PC-9 (cell line): ENCODE data around the gene UBXN4.

Experiments
- EZH2 ChIP-seq: fragments of 200-600 bp; sonication (generic); IDR thresholded peaks from 2 replicates; pipeline ENCODE4 v1.8.0; 2017; ENCODE audit warnings: antibody characterized with exemption, low read depth
- TF ChIP-seq, protein P1 (sequence below): fragments of 200-600 bp; sonication (generic); conservative IDR thresholded peaks from 2 replicates; pipeline ENCODE4 v1.6.1; 2017; ENCODE audit warnings: mixed run types, antibody characterized with exemption, mild to moderate bottlenecking, moderate library complexity

DNA sequence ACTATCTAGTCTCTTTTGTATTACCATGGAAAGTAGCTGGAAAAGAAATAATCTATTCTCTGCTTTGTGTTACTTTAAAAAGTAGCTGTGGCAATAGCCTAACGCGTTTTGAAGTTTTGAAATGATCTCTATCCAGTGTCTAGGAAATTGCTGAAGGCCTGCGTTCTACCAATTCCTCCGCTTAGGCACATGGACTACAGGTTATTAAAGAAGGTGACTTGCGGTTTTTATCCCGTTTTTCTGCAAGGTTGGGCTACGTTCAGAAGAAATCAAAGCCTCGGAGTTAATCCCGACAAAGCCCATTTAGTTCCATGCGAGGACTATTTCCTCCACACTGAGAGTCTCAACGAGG, 636 bp upstream of the UBXN4 start:
- TF ChIP-seq, protein P1, sequence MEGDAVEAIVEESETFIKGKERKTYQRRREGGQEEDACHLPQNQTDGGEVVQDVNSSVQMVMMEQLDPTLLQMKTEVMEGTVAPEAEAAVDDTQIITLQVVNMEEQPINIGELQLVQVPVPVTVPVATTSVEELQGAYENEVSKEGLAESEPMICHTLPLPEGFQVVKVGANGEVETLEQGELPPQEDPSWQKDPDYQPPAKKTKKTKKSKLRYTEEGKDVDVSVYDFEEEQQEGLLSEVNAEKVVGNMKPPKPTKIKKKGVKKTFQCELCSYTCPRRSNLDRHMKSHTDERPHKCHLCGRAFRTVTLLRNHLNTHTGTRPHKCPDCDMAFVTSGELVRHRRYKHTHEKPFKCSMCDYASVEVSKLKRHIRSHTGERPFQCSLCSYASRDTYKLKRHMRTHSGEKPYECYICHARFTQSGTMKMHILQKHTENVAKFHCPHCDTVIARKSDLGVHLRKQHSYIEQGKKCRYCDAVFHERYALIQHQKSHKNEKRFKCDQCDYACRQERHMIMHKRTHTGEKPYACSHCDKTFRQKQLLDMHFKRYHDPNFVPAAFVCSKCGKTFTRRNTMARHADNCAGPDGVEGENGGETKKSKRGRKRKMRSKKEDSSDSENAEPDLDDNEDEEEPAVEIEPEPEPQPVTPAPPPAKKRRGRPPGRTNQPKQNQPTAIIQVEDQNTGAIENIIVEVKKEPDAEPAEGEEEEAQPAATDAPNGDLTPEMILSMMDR = no peak
- TF ChIP-seq EZH2 = no peak
